CD14-positive monocyte (primary cell): ENCODE results near the gene ARRB1. TPM values are rescaled to one million over a fixed set of nuclear protein-coding genes. Genes with fewer than 3 reads are reported as not detected.

ENCODE experiments used
- DNase-seq, 3 donors: peaks; one replicate each; pipeline ENCODE4 v3.0.0-alpha.2; 2011 to 2022
- H2AFZ ChIP-seq: 2 replicates; pipeline ENCODE4 v1.6.0; 2012; ENCODE audit warnings: mild to moderate bottlenecking, low read depth, low read length, inconsistent platforms; ENCODE audit not compliant: insufficient read depth, poor library complexity, severe bottlenecking
- H3K27ac ChIP-seq, 2 donors: 1 replicate in 1 of 2; 2 replicates in 1 of 2; pipeline ENCODE4 v1.5.1; 2012 to 2013; ENCODE audit warnings: low read length in 2 of 2, control low read depth in 1 of 2, inconsistent platforms in 1 of 2, low read depth in 1 of 2, mild to moderate bottlenecking in 1 of 2
- H3K27me3 ChIP-seq, 2 donors: one replicate each; pipeline versions ENCODE4 v1.6.0 to v1.6.1; 2011 to 2013; ENCODE audit warnings: low read length in 2 of 2; ENCODE audit not compliant: control insufficient read depth in 2 of 2, insufficient read depth in 2 of 2
- H3K36me3 ChIP-seq, 2 donors: replicated peaks in 1 of 2; 1 replicate in 1 of 2; 2 replicates in 1 of 2; pipeline versions ENCODE4 v1.5.1 to v1.6.1; 2012 to 2013; ENCODE audit warnings: low read length in 2 of 2, control low read depth in 1 of 2, inconsistent platforms in 1 of 2, mild to moderate bottlenecking in 1 of 2; ENCODE audit not compliant: insufficient read depth in 2 of 2, control insufficient read depth in 1 of 2
- H3K4me1 ChIP-seq, 2 donors: 1 replicate in 1 of 2; 2 replicates in 1 of 2; pipeline versions ENCODE4 v1.5.1 to v1.6.1; 2012 to 2013; ENCODE audit warnings: low read length in 2 of 2, control low read depth in 1 of 2, inconsistent platforms in 1 of 2, mild to moderate bottlenecking in 1 of 2, moderate library complexity in 1 of 2; ENCODE audit not compliant: insufficient read depth in 2 of 2, control insufficient read depth in 1 of 2
- H3K4me2 ChIP-seq: replicated peaks from 2 replicates; pipeline ENCODE3; 2012; ENCODE audit warnings: low read length, moderate library complexity, mild to moderate bottlenecking; ENCODE audit not compliant: poor library complexity, severe bottlenecking; ENCODE audit errors: extremely low read depth
- H3K4me3 ChIP-seq, 3 experiments: fragments of 200-600 bp in 1 of 3; sonication (generic) in 1 of 3; replicated peaks in 1 of 3; 1 replicate in 2 of 3; 2 replicates in 1 of 3; pipeline ENCODE4 v1.5.1; 2011 to 2013; ENCODE audit warnings: low read length in 3 of 3, mild to moderate bottlenecking in 3 of 3, control low read depth in 2 of 3, low read depth in 2 of 3, inconsistent platforms in 1 of 3, moderate library complexity in 1 of 3
- H3K79me2 ChIP-seq: 2 replicates; pipeline ENCODE4 v1.6.0; 2012; ENCODE audit warnings: mild to moderate bottlenecking, control low read depth, inconsistent platforms, low read length, moderate library complexity; ENCODE audit not compliant: insufficient read depth
- H3K9ac ChIP-seq: 2 replicates; pipeline ENCODE4 v1.6.0; 2017; ENCODE audit warnings: low read length, mild to moderate bottlenecking; ENCODE audit not compliant: insufficient read depth, poor library complexity, severe bottlenecking
- H3K9me3 ChIP-seq, 2 donors: replicated peaks in 1 of 2; 1 replicate in 1 of 2; 2 replicates in 1 of 2; pipeline versions ENCODE4 v1.5.1 to v1.6.1; 2012 to 2013; ENCODE audit warnings: low read length in 2 of 2, control low read depth in 1 of 2; ENCODE audit not compliant: control insufficient read depth in 1 of 2, insufficient read depth in 1 of 2
- H4K20me1 ChIP-seq: 2 replicates; pipeline ENCODE4 v1.6.0; 2012; ENCODE audit warnings: mild to moderate bottlenecking, low read length, control low read depth, moderate library complexity; ENCODE audit not compliant: insufficient read depth
- H3K27ac Mint-ChIP-seq, 7 donors: one replicate each; pipeline ENCODE4 v1.8.0; 2020; ENCODE audit warnings: mild to moderate bottlenecking in 7 of 7, mixed read lengths in 7 of 7, moderate library complexity in 6 of 7, inconsistent platforms in 2 of 7
- H3K27me3 Mint-ChIP-seq, 3 donors: one replicate each; pipeline ENCODE4 v1.8.0; 2021 to 2022; ENCODE audit warnings: low read depth in 3 of 3, mild to moderate bottlenecking in 3 of 3, mixed read lengths in 3 of 3, moderate library complexity in 3 of 3, inconsistent platforms in 1 of 3
- H3K36me3 Mint-ChIP-seq, 2 donors: one replicate each; pipeline ENCODE4 v1.8.0; 2020; ENCODE audit warnings: mixed read lengths in 2 of 2, inconsistent platforms in 1 of 2, mild to moderate bottlenecking in 1 of 2
- H3K4me1 Mint-ChIP-seq: one replicate; pipeline ENCODE4 v1.8.0; 2020; ENCODE audit warnings: mild to moderate bottlenecking, mixed read lengths
- H3K4me3 Mint-ChIP-seq, 2 donors: one replicate each; pipeline ENCODE4 v1.8.0; 2020; ENCODE audit warnings: mild to moderate bottlenecking in 2 of 2, mixed read lengths in 2 of 2, moderate library complexity in 1 of 2
- H3K9me3 Mint-ChIP-seq, 7 donors: one replicate each; pipeline ENCODE4 v1.8.0; 2020 to 2022; ENCODE audit warnings: mixed read lengths in 7 of 7, mild to moderate bottlenecking in 6 of 7, moderate library complexity in 6 of 7, inconsistent platforms in 2 of 7
- CTCF ChIP-seq: fragments of 200-600 bp; IDR thresholded peaks from one replicate; pipeline ENCODE4 v1.8.0; 2022; ENCODE audit warnings: antibody characterized with exemption, mild to moderate bottlenecking
- WGBS: methylation state at CpG from one replicate; pipeline ENCODE4 v1.1.5; 2013; ENCODE audit warnings: missing lambda C conversion rate; ENCODE audit not compliant: insufficient coverage; 5-methylcytosine and 5-hydroxymethylcytosine counted together
- intact Hi-C, 2 donors: fragments of 100-400 bp; cut with micrococcal nuclease; formaldehyde crosslinking; loops; one replicate each; pipeline versions ENCODE4 v1.15.0 to v1.15.1; 2023
- polyA plus RNA-seq, 3 donors: library from polyadenylated mRNA; depleted of rRNA in 1 of 3; unstranded in 2 of 3; stranded (reverse) in 1 of 3; fragments of 300-500 nt in 2 of 3; fragments of >200 nt in 1 of 3; fragmentation: Illumina TruSeq in 2 of 3; gene quantifications; 1 replicate in 2 of 3; 2 replicates in 1 of 3; pipeline ENCODE4 v1.2.3, GENCODE V29; 2012 to 2021

Gene ARRB1
- polyA plus RNA-seq, 3 donors, result 52.6 to 114 (median 66.5) TPM

GRCh38 chr11:75277211-75277805 lies 74.2 kb downstream of the ARRB1 start:
- H3K4me3 ChIP-seq, result no peak overlapping the region
- Mint-ChIP-seq H3K27ac (peak overlapping the region in 6 of 7 donors; percentile 4 to 91 (median 31)), H3K4me1 (peaks cover 43% of the 10 kb centered on the region), H3K4me3 (no peak overlapping the region), H3K36me3 (peaks cover 78 to 90% of the 10 kb centered on the region in 2 donors), H3K9me3 (peaks cover 0 to 2% (median 0%) of the 10 kb centered on the region in 7 donors), H3K27me3 (no peaks in the 10 kb centered on the region)
- H3K4me2 ChIP-seq, result no peak overlapping the region
- DNase-seq, result no peak
- no peaks in the 10 kb centered on the region for H3K9me3 ChIP-seq
- H4K20me1 ChIP-seq, result peaks cover 94% of the 10 kb centered on the region
- H3K9ac ChIP-seq, result no peak overlapping the region
- no peaks in the 10 kb centered on the region for H3K27me3 ChIP-seq
- WGBS, result 96% methylated on average over 4 of the region's 11 CpGs
- H2AFZ ChIP-seq, result no peak overlapping the region
- peak overlapping the region; percentile 41 to 76 for H3K27ac ChIP-seq
- peaks cover 33 to 34% of the 10 kb centered on the region in 2 donors for H3K4me1 ChIP-seq
- TF ChIP-seq CTCF, result no peak
- no peaks in the 10 kb centered on the region for H3K79me2 ChIP-seq
- intact Hi-C loops, result no loop called here
- H3K36me3 ChIP-seq, result peaks cover 78 to 88% of the 10 kb centered on the region in 2 donors

DNA sequence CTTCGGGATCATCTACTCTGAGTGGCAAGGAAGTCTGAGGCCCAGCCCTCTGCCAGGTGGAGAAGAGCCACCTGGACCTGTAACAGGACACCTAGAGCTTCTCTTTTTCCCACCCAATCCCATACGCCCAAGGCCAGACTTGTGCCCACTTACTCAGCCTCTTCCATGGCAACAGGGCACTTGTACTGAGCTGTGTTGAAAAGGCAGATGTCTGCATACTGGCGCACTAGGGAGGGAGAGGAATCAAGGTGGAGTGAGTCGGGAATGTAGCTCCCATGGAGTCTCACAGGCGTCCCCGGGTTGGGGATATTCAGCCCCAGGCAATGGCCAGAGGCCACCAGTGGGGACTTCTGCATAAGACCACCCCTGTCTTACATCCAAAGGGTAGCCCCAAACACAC lies 74.8 kb downstream of the ARRB1 start:
- H3K27me3 ChIP-seq, result no peaks in the 10 kb centered on the region
- H3K4me3 ChIP-seq, result no peak overlapping the region
- Mint-ChIP-seq H3K9me3 (peaks cover 0 to 2% (median 0%) of the 10 kb centered on the region in 7 donors), H3K4me3 (no peak overlapping the region), H3K27ac (peak overlapping the region; percentile 7 to 91 (median 69)), H3K36me3 (peaks cover 78 to 90% of the 10 kb centered on the region in 2 donors), H3K4me1 (peaks cover 43% of the 10 kb centered on the region), H3K27me3 (no peaks in the 10 kb centered on the region)
- peak overlapping the region; percentile 16 for H3K9ac ChIP-seq
- DNase-seq, result no peak
- no peak overlapping the region for H2AFZ ChIP-seq
- H3K4me2 ChIP-seq, result no peak overlapping the region
- TF ChIP-seq CTCF, result no peak
- peaks cover 78 to 88% of the 10 kb centered on the region in 2 donors for H3K36me3 ChIP-seq
- peak overlapping the region; percentile 41 to 76 for H3K27ac ChIP-seq
- no peaks in the 10 kb centered on the region for H3K9me3 ChIP-seq
- 89% methylated on average over 4 of the region's 6 CpGs for WGBS
- H3K4me1 ChIP-seq, result peaks cover 33 to 34% of the 10 kb centered on the region in 2 donors
- no peaks in the 10 kb centered on the region for H3K79me2 ChIP-seq
- H4K20me1 ChIP-seq, result peaks cover 94% of the 10 kb centered on the region
- intact Hi-C loops, result no loop called here
